C4-2B (cell line): ENCODE measurements around the gene QSOX1.
A peak's percentile ranks its signal among the peaks of the same experiment; 100 is the strongest.

Experiments used
- H3K27ac ChIP-seq: fragments of 450-650 bp; 2 replicates; pipeline ENCODE4 v1.5.1; 2017
- CTCF ChIP-seq: fragments of 450-650 bp; conservative IDR thresholded peaks from 2 replicates; pipeline ENCODE4 v1.5.1; 2017; ENCODE audit warnings: mild to moderate bottlenecking
- ZFX ChIP-seq: fragments of 450-650 bp; IDR thresholded peaks from 2 replicates; pipeline ENCODE4 v1.6.1; 2017

Gene QSOX1

DNA sequence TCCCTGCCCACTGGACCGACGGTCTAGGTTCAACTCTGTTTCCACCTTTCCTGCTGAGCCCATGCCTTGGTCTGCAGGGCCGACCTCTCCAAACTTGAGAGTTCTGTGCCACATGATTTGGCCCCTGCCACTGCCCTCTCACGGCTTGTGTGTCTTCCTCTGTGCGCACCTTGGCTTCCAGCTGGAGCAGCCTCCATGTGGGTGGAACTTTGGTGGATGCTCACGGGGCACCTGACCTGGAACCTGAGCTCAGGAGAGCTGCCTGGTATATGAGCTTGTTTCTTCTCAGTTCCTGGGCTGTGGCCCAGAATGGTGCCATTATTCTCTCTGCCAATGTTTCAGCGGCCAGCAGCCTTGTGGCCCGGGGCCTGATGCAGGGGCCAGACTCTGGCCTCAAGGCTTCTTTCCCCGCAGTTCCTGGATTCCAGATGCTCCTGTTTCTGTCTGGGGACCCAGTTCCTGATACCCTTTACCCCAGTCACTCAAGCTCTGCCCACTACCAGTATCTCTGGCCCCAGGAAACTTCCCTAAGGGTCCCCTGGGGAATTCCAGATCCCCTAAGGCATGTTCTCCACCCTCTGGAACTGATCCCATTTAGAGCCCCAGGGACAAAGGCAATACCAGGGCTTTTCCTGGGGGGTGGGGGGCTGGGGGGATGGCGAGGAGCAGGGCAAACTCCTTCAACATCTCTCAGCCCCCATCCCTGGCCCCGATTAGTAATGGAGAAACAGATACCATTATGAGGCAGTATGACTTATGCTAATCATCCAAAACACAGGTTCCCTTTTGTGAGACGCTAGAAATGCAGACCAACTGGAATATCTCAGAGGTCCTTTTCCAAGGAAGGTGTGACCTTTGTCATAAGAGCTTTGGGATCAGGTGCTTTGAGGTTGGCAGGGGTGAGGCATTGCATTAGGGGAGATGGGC, 11.1 kb downstream of the QSOX1 start:
- H3K27ac ChIP-seq = no peak overlapping the region
- TF ChIP-seq ZFX (no peak), CTCF (no peak)

DNA sequence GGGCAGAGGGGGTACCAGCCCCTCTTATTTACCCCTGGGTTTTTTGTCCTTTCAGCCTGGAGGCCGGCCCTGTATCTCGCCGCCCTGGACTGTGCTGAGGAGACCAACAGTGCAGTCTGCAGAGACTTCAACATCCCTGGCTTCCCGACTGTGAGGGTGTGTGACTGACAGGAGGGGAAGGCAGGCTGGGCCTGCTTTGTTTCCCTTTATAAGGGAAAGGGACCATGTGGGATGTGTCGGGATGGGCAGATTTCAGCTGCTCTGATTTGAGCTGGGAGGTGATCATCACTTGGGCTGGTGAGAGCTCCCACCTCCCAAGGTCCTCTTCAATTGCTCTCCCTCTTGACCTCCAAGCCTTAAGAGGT, 11.7 kb downstream of the QSOX1 start:
- no peak overlapping the region for H3K27ac ChIP-seq

GRCh38 chr1:180167021-180167701, 12.5 kb downstream of the QSOX1 start:
- TF ChIP-seq CTCF (no peak), ZFX (no peak)
- peak overlapping the region; percentile 2; the same call in 1 of the 2 replicates for H3K27ac ChIP-seq

More for the DNA sequence above, 11.7 kb downstream of the QSOX1 start:
- TF ChIP-seq ZFX = no peak
- no peak for TF ChIP-seq CTCF

DNA sequence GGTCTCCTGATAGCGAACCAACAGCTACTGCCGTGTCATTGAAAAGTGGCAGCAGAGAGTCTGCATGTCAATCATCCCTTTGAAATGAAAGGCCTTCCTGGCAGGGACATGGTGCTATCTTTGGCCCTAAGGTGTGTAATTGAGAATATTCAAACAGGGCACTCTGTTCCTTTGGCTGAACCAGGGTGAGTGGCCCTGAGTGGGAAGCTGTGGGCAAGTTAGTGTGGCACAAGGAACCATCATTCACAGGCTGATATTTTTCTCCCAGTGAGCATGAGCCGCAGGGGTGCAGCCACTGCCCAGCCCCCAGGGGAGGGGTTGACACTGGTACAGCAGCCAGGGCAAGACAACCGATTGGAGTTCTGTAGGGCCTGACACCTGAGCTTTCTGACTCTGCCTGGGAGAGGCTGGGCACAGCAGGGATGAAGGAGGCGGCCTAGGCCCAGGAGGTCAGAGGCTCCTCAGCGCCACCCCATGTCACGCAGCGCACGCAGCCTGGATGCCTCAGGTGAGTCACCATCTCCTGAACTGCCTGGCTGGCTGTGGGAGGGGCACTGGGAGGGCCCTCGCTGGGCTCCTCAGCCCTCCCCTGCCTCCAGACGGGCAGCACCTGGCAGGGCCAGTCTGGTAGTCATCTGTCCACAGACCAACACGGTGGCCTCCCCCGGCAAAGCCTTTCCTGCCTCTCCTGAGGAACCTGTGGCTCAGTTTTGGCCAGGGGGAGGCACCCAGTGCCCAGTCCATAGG, 13.2 kb downstream of the QSOX1 start:
- H3K27ac ChIP-seq = no peak overlapping the region; the same call in 1 of the 2 replicates
- no peak for TF ChIP-seq ZFX
- no peak for TF ChIP-seq CTCF

GRCh38 chr1:180168786-180169639, 14.3 kb downstream of the QSOX1 start:
- H3K27ac ChIP-seq = no peak overlapping the region
- TF ChIP-seq ZFX = no peak
- TF ChIP-seq CTCF = peak; percentile 84

DNA sequence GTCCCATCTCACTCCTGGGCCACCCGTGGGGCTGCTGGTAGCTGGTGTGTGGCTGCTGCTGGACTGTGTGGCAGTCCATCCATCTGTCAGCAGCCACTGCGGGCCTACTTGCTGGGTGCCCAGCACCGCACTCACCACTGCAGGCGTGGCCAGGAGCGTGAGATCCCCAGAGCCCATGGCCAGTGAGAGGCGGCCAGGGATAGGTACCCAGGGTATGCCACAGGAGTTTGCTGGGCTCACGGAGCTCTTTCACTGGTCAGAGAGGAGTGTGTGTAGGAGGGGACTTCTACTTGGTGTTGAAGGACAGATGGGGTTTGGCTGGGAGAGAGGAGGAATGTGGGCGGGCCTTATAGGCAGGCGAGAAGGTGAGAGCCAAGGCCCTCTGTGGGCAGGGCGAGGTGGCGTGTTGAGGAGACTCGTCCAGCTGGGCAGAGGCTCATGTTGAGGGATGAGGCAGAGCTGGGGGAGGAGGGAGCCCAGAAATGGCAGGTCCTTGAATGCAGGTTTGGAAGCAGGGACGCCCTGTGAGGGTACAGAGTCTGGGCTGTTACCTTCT, 15.0 kb downstream of the QSOX1 start:
- no peak for TF ChIP-seq ZFX
- no peak for TF ChIP-seq CTCF

More for the DNA sequence above, 15.0 kb downstream of the QSOX1 start:
- no peak overlapping the region for H3K27ac ChIP-seq
